Raji (cell line): ENCODE measurements around the gene TRAPPC12.

Source experiments
- POLR2A ChIP-seq: IDR thresholded peaks from 2 replicates; pipeline ENCODE4 v1.6.1; 2011; ENCODE audit warnings: low read depth, low read length, control low read depth; ENCODE audit not compliant: insufficient read depth

TRAPPC12 gene

DNA sequence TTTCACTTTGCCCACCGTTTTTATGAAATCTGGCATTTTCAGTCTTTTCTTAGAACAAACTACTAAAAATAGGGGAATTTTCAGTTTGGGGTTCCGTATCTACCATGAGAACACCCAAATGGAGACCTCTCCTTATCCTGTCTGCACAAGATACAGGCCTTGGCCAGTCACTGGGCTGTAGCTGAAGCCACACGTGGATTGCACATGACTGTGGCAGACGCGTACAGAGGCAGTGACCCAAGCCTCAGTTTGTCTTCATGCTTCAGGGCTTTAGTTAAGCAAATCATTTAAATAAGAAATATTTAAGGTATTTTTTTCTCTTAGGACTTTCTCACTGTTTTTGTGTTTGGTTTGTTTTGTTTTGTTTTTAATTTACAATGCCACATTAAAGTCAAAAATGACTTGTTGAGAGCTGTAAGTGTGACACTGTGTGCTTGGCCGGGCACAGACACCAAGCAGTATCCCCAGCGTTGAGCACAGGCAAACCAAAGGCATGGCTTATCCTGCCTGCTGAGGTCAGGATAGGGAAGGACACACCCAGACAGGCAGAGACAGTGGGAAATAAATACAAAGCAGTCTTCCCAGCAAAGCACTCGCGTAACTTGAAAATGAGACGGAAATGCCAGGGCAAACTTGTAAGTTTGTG, 53.3 kb downstream of the TRAPPC12 start:
- no peak for TF ChIP-seq POLR2A

DNA sequence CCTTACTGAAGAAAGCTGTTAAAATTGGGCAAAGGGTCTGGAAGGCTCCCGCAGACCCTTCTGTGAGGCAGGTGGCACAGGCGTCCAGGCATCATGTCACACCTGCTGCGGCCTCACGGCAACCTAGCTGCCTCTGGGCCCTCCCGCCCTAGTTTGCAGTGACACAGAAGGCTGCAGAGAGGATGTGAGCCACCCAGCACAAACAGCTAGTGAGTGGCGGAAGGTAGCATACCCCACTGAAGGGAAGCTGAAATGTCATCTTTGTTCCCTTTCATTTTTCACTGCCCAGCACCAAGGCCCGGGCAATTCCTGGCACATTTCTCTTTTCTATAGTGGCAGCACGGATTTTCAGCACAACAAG, 53.8 kb downstream of the TRAPPC12 start:
- TF ChIP-seq POLR2A: no peak

DNA sequence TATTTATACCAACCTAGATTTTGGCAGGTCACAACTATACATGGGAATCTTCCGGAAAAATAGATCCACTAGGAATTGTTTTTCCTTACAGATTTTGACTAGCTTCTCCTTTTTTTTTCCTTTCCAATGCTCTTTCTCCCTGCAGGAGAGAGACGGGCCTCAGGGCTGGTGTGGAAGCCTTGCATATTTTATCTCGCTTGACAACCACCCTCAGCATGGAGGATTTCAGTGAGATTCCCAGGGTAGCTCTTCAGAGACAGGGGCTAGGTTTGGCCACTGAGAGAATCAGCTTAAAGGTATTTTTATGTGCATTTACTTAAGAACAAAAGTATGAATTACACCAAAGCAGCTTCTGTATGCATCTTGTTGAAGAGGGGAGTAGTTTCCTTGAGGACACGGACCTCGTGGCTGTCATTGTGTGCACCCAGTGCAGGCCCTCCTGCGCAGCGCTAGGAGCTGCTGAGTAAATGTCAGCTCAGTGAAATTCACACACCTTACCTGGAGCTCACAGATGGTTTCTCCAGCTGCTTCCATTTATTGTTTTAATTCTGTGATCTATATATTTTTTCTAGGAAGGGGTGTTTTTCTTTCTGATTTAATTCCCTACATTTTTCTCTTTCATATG, 54.4 kb downstream of the TRAPPC12 start:
- TF ChIP-seq POLR2A: no peak

DNA sequence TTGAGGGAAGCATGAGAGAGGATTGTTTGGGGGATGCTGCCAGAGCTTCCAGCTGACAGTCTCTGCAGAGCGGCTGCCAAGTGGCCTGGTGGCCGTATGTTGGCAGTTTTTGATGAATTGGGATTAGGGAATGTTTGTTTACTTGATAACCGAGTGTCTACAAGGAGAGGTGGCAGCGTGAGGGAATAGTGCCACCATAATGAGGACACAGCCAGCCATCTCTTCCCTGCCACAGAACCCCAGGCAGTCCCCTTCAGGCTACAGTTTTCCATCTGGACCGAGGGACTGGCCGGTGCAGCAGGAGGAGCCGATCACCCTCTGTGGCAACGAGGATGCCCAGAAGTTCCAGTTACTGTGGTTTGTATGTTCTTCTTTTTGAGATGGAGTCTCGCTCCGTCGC, 55.2 kb downstream of the TRAPPC12 start:
- no peak for TF ChIP-seq POLR2A

DNA sequence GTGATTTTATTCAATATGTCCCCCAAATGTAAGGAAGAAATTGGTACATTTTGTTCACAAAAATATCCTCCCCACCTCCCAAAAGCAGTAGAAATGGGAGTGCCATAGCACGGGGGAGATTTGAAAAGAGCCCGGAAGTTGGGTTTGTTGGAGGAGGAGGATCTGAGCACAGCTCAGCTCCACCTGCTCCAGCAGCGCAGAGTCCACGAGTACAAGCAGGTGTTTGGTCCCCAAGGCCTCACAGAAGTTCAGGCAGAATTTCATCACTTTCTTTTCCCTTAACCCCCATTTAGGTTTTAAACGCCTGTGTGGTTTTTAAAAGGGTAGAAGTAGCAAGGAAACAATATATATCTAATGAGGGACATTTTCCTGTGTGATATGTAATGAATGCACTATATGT, 56.0 kb downstream of the TRAPPC12 start:
- TF ChIP-seq POLR2A: no peak

DNA sequence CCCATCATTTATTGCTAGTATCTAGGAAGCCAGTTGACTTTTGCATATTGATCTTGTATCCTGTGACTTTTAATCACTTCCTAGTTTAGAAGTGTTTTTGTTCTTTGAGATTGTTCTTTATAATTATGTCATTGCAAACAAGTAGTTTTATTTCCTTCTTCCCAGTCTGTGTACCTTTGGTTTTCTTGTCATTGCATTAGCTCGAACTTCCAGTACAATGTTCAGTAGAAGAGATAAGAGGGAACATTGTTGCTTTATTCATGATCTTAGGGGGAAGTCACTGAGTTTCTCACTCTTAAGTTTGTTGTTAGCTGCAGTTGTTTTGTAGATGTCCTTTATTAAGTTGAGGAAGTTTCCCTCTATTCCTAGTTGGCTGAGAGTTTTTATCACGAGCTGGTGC, 61.0 kb downstream of the TRAPPC12 start:
- TF ChIP-seq POLR2A: no peak

DNA sequence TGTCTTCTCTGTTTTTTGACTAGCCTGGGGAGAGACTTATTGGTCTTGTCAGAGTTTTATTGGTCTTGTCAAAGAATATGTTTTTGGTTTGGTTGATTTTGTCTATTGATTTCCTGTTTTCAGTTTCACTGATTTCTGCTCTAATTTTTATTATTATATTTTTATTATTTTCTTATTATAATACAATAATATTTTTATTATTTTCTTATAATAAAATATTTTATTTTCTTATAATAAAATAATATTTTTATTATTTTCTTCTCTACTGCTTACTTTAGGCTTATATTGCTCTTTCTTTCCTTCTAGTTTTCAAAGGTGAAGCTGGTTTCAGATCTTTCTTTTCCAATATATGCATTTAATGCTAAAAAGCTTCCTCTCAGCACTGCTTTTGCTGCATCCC, 62.0 kb downstream of the TRAPPC12 start:
- no peak for TF ChIP-seq POLR2A

DNA sequence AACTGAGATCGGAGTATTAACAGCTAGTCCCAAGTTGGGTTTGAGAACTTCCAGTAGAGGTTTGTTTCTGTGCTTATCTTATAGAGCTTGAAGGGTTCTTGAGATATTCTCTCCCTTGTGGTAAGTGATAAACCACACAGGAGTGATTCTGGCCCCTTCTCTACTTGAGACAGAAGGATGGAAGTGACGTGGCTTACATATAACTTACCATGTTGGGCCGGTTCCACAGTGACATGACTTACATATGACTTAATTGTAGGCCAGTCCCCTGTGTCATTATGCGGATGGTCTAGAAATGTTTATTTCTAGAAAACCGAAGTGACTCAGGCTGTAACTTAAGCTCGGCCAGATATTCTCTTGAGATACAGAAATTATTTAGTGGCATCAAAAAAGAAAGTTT, 62.7 kb downstream of the TRAPPC12 start:
- no peak for TF ChIP-seq POLR2A

DNA sequence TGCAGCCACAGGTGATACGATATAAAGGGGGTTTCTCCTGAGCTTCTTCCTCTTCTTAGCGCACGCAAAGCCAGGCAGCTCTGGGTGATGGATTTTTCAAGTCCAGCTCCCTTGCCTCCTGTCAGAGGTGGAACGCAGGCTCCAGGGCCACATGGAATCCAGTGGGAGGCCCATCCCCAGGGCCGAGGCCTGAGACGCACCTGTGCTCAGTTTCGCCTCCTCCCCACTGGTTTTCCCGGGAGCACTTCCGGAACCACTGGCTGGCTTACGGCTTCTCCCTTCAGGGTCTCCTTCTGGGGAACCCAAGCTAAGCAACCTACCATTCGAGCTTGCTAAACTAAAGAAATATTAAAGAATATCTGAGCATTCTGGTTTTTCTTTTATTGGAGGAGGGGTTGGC, 63.6 kb downstream of the TRAPPC12 start:
- no peak for TF ChIP-seq POLR2A

DNA sequence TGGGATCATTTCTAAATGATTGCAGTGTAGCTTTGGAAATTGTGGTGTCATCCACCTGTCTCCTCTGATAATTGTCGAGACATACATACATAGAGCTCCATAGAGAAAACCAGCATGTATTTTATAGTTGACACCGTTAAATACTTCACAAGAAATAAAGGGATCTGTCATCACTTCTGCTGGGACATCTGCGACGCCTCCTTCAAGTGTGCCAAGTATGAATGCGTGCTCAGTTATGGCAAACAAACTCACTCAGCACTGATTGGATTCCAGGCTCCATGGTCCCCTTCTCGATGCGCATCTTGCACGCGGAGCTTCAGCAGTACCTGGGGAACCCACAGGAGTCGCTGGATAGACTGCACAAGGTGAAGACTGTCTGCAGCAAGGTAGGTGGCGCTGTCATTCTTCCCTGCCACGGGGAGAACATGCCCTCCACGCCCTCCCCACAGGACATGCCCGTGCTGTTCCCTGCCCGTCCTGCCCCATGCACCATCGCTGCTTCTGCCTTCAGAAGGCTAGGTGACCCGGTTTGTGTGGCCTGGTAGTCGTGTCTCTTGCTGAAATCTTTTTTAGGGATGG, 64.1 kb downstream of the TRAPPC12 start:
- no peak for TF ChIP-seq POLR2A

DNA sequence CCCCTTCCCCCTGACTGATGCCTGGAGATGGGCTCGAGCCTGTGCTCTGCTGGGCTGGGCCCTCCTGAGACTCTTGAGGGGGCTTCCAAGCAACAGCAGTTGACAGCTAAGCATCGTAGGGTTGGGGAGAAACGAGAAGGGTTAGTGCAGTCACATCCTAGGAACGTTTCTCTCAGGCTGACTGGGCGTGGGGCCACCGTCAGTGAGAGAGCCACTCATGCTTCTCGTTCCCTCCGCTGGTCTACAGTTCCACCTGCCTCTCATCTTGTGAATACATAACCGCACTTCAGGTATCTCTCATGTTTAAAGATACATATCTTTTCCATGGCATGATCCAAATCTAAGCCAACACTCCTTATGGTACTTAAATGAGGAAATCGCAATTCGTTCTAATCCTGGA, 66.4 kb downstream of the TRAPPC12 start:
- TF ChIP-seq POLR2A: no peak

DNA sequence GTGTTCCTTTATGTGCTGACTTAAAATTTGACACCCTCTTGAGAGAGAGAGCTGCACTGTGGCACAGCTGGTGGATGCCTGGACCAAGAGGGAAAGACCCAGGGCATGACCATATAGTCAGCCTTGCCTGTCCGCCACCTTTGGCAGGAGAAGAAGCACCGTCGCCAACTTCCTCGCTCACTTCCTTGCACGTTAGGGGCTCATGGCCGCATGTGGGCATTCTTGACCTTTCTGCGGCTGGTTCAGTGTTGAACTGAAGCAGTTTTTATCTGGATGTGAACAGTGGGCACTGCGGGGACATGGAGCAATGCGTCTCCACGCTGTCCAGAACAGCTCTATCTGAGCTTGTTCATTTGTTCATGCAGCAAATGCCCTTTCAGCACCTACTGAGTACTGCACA, 66.9 kb downstream of the TRAPPC12 start:
- no peak for TF ChIP-seq POLR2A

DNA sequence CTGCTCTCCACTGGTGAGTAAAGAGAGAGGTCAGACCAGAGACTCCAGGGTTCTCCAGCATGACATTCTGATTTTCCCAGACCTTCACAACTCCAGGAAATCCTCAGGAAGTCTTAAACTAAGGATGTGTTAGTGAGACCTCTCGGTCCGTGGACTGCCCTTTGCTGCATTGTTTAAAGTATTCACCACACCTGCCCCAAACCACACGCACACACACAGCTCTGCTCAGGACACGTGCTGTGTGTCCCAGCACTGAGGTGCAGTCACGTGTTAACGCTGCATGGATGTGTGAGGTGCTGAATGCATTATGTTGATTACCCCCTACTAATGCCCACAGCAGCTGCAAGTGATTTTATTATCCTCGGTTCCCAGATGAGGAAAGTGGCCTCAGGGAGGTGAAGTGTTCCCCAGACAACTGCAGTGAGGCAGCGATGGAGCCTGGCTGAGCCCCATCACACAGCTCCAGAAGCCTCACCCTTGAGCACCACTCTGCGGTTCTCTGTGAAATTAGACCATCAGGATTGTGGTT, 68.4 kb downstream of the TRAPPC12 start:
- TF ChIP-seq POLR2A: no peak

DNA sequence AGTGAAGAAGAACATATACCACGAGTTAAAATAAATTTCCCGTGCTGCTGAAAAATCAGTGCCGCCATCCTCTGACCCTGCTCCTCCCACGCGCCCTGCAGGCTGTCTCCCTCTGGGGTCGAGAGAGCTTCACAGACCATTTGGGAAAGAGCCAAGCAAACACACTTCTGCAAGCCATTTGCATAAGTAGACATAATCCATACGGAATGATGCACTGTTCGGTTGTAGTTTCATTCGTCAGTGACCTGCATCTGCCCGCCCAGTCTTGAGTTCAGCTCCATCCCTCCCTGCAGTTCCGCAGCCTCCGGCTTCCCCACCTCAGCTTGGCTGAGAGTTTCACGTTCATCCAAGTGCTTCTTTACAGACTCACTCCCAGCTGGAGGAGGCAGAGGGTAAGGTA, 69.6 kb downstream of the TRAPPC12 start:
- no peak for TF ChIP-seq POLR2A

DNA sequence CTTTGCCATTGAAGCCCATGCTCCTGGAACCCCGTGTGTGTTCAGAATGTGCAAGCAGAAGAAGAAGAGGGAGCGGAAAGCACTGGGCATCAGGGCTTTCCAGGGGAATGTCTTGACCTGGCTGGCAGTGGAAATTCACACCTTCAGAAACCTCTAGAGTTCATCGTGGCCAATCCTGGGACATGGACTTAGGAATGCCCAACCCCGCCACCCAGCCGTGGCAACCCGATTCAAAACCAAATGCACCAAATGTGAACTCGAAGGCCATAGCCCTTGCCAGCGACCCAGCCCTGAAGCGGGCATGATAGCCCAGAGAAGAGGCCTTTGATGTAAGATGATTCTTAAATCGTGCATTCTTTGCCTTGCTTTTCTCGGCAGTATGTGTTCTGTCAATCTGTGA, 70.4 kb downstream of the TRAPPC12 start:
- TF ChIP-seq POLR2A: no peak

DNA sequence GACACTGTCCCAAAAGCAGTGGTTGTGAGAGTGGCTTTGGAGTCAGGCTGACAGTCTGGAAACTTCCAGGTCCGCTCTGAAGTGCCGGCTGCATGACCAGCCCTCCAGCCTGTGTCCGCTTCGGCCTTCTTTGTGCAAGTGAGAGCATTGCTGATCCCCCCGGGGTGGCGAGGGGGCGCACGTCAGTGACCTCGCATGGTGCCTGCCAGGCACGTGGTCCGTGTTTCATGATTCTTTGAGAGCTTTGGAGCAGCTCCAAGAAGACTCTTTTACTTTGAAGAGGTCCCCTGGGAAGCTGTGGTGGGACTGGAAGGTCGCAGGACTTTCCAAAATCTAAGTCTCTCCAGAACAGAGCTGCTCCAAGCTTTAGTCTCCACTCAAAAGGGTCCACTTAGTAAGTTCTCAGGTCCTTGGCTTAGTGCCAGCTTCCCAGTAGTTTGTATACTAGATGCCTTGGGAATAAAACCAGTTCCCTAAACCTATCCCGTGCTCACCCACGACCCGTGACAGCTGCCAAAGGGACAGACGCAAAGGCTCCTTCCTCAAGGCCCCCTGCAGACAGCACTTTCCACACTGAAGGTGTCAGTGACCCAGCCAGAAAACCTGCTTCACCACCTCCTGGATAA, 71.0 kb downstream of the TRAPPC12 start:
- no peak for TF ChIP-seq POLR2A
